GM12878 (cell line): ENCODE data around the gene DGCR8. TPM values are rescaled to one million over a fixed set of nuclear protein-coding genes. Genes with fewer than 3 reads are reported as not detected.

Experiments used
- ATAC-seq: fragments of 200-7000 bp; cut with Tn5 transposase; 3 replicates; pipeline ENCODE4 v1.9.1; 2020; ENCODE audit warnings: mild to moderate bottlenecking, moderate library complexity
- BruUV-seq: library from RNA; stranded (reverse); fragments of 400-500 nt; replicated peaks from 2 replicates; lab custom pipeline; 2021; lab: Mats Ljungman, UMichigan
- CTCF ChIA-PET: fragments of 300-600 bp; sonication (Branson Sonifier 250); formaldehyde crosslinking; extraction: SDS; loops from one replicate; lab custom pipeline; 2021; ENCODE audit warnings: inconsistent platforms; lab: Yijun Ruan, JAX
- POLR2A ChIA-PET: fragments of 350-600 bp; formaldehyde crosslinking; extraction: SDS; loops from one replicate; lab custom pipeline; 2021; ENCODE audit warnings: inconsistent platforms; lab: Charles Lee
- RAD21 ChIA-PET: fragments of 300-600 bp; sonication (Branson Sonifier 250); formaldehyde crosslinking; loops from one replicate; lab custom pipeline; 2023; ENCODE audit warnings: antibody characterized with exemption; ENCODE audit not compliant: unreplicated experiment; lab: Charles Lee
- SMC1A ChIA-PET: fragments of 300-600 bp; sonication (Branson Sonifier 250); formaldehyde crosslinking; loops from one replicate; lab custom pipeline; 2023; ENCODE audit not compliant: unreplicated experiment, uncharacterized antibody; lab: Charles Lee
- DNase-seq: peaks from one replicate; pipeline ENCODE4 v3.0.0-alpha.2; 2011; ENCODE audit warnings: low read depth, low spot score
- FAIRE-seq: peaks from 3 replicates; lab custom pipeline; 2011; peaks lifted over from hg19 to GRCh38; lab: Jason Lieb, UNC
- H2AFZ ChIP-seq: 2 replicates; pipeline ENCODE4 v1.6.0; 2011; ENCODE audit warnings: low read depth, low read length, control low read depth; ENCODE audit not compliant: control insufficient read depth
- H3K27ac ChIP-seq: 2 replicates; pipeline ENCODE4 v1.5.1; 2011; ENCODE audit warnings: control low read depth; ENCODE audit not compliant: control insufficient read depth, insufficient read depth
- H3K27me3 ChIP-seq, 2 experiments: replicated peaks in 1 of 2; 2 replicates each; pipeline versions ENCODE4 v1.6.0 to v1.6.1; 2011; ENCODE audit warnings: low read length in 1 of 2; ENCODE audit not compliant: control insufficient read depth in 2 of 2, insufficient read depth in 2 of 2
- H3K36me3 ChIP-seq, 2 experiments: 2 replicates each; pipeline ENCODE4 v1.5.1; 2011; ENCODE audit warnings: low read length in 1 of 2; ENCODE audit not compliant: control insufficient read depth in 2 of 2, insufficient read depth in 2 of 2
- H3K4me1 ChIP-seq: 2 replicates; pipeline ENCODE4 v1.6.1; 2011; ENCODE audit warnings: mild to moderate bottlenecking, low read length, moderate library complexity, mixed read lengths; ENCODE audit not compliant: control insufficient read depth, insufficient read depth
- H3K4me2 ChIP-seq: 2 replicates; pipeline ENCODE4 v1.6.0; 2011; ENCODE audit warnings: control low read depth; ENCODE audit not compliant: control insufficient read depth, insufficient read depth
- H3K4me3 ChIP-seq: fragments of 200-600 bp; sonication (generic); 2 replicates; pipeline ENCODE4 v1.5.1; 2016
- H3K79me2 ChIP-seq: 2 replicates; pipeline ENCODE4 v1.6.0; 2011; ENCODE audit warnings: low read length; ENCODE audit not compliant: control insufficient read depth, insufficient read depth
- H3K9ac ChIP-seq: 2 replicates; pipeline ENCODE4 v1.8.0; 2011; ENCODE audit warnings: low read length, control low read depth, mixed read lengths; ENCODE audit not compliant: control insufficient read depth, insufficient read depth
- H3K9me3 ChIP-seq: replicated peaks from 3 replicates; pipeline ENCODE4 v1.5.1; 2011; ENCODE audit warnings: mild to moderate bottlenecking, low read length; ENCODE audit not compliant: control insufficient read depth, insufficient read depth
- H4K20me1 ChIP-seq: 2 replicates; pipeline ENCODE4 v1.6.0; 2011; ENCODE audit not compliant: control insufficient read depth, insufficient read depth
- BCLAF1 ChIP-seq: fragments of 450-650 bp; IDR thresholded peaks from 2 replicates; pipeline ENCODE4 v1.6.1; 2017; ENCODE audit warnings: antibody characterized with exemption, mild to moderate bottlenecking, moderate library complexity
- ETV6 ChIP-seq, 2 experiments: fragments of 450-650 bp in 1 of 2; IDR thresholded peaks in 1 of 2; conservative IDR thresholded peaks in 1 of 2; 2 replicates each; pipeline ENCODE4 v1.6.1; 2014; ENCODE audit warnings: antibody characterized with exemption in 1 of 2, borderline replicate concordance in 1 of 2, low read depth in 1 of 2, mild to moderate bottlenecking in 1 of 2, moderate library complexity in 1 of 2
- MTA3 ChIP-seq: IDR thresholded peaks from 2 replicates; pipeline ENCODE4 v1.6.1; 2012; ENCODE audit warnings: low read length, inconsistent platforms, borderline replicate concordance
- NBN ChIP-seq: fragments of 450-650 bp; IDR thresholded peaks from 2 replicates; pipeline ENCODE4 v1.6.1; 2016
- NFIC ChIP-seq: IDR thresholded peaks from 2 replicates; pipeline ENCODE4 v1.6.1; 2012; ENCODE audit warnings: low read depth, mild to moderate bottlenecking, inconsistent platforms, low read length, moderate library complexity
- SKIL ChIP-seq: fragments of 450-650 bp; IDR thresholded peaks from 2 replicates; pipeline ENCODE4 v1.6.1; 2017; ENCODE audit warnings: mild to moderate bottlenecking, low read depth, inconsistent platforms; ENCODE audit not compliant: poor library complexity, severe bottlenecking
- TAF1 ChIP-seq: IDR thresholded peaks from 2 replicates; pipeline ENCODE4 v1.6.1; 2011; ENCODE audit warnings: mild to moderate bottlenecking, low read depth, low read length, borderline replicate concordance
- WRNIP1 ChIP-seq: IDR thresholded peaks from 2 replicates; pipeline ENCODE4 v1.6.1; 2011; ENCODE audit warnings: low read depth, low read length, improper control_type of control experiment, borderline replicate concordance
- WGBS: methylation state at CpG from one replicate; pipeline ENCODE4 v1.1.6; 2016; ENCODE audit warnings: low lambda C conversion rate; ENCODE audit not compliant: insufficient replicate concordance, insufficient coverage; ENCODE audit errors: missing lambda C conversion rate; 5-methylcytosine and 5-hydroxymethylcytosine counted together
- in situ Hi-C: fragments of 300-500 bp; cut with MboI; formaldehyde crosslinking; loops from 9 replicates; pipeline ENCODE4 v1.14.3; 2018; ENCODE audit warnings: mixed read lengths
- intact Hi-C: fragments of 100-400 bp; cut with micrococcal nuclease; formaldehyde crosslinking; loops from one replicate; pipeline ENCODE4 v1.14.2; 2022; ENCODE audit not compliant: unreplicated experiment
- polyA plus RNA-seq, 11 experiments: library from polyadenylated mRNA; depleted of rRNA in 4 of 11; unstranded in 6 of 11; stranded (reverse) in 5 of 11; fragments of >200 nt; fragmentation: Nextera tagmentation in 4 of 11; fragmentation: Illumina TruSeq in 1 of 11; extraction: Ambion mirVana in 4 of 11; extraction: Trizol in 1 of 11; gene quantifications; 1 replicate in 1 of 11; 2 replicates in 10 of 11; pipeline versions ENCODE4 v1.2.1 to v1.2.3, GENCODE V29; 2011 to 2016; ENCODE audit warnings: inconsistent platforms in 2 of 11, missing spikeins in 2 of 11, low read depth in 1 of 11
- total RNA-seq, 4 experiments: library from RNA; depleted of rRNA in 3 of 4; stranded (reverse); fragments of >200 nt in 3 of 4; fragmentation: Illumina TruSeq in 1 of 4; extraction: Trizol in 1 of 4; gene quantifications; 2 replicates each; pipeline versions ENCODE4 v1.2.1 to v1.2.3, GENCODE V29; 2013 to 2021

DGCR8 gene
- total and polyA plus RNA-seq, 10 of the 15 experiments (the other 5 are each of a cell fraction or from before 2014, with no cell fraction given), result 1.2 to 35.1 (median 17.2) TPM

- Histone ChIP-seq H4K20me1 (0 out of 2 replicates have a peak, but pooled peaks cover 2% of the 10 kb centered on the region), H3K79me2 (peaks cover 49% of the 10 kb centered on the region), H2AFZ (no peak overlapping the region), H3K9ac (peak overlapping the region; percentile 91; the same call in 1 of the 2 replicates), H3K36me3 (peaks cover 33 to 42% of the 10 kb centered on the region in 2 experiments), H3K4me3 (peak overlapping the region; percentile 83), H3K4me2 (no peak overlapping the region; the same call in 1 of the 2 replicates), H3K9me3 (no peaks in the 10 kb centered on the region), H3K27me3 (no peaks in the 10 kb centered on the region), H3K4me1 (peaks cover 29% of the 10 kb centered on the region), H3K27ac (no peak overlapping the region)
- ChIA-PET POLR2A (no interaction called here), SMC1A (no interaction called here), CTCF (no interaction called here), RAD21 (no interaction called here)
- in situ Hi-C loops (no loop called here), intact Hi-C loops (loop anchor here (5.0 kb wide), 1 partner anchor 142 kb away; no protein-coding TSS in a partner anchor)
- DNase-seq (no peak), FAIRE-seq (no peak), ATAC-seq (no peak)
- TF ChIP-seq SKIL, result no peak
- no peak for TF ChIP-seq TAF1
- TF ChIP-seq BCLAF1, result no peak
- no peak for TF ChIP-seq NFIC
- TF ChIP-seq MTA3, result no peak
- TF ChIP-seq ETV6 (conservative IDR thresholded peaks at IDR 0.05 in 1 of 2, IDR thresholded peaks at IDR 0.05 in 1 of 2; ENCODE audit: borderline replicate concordance in 1 of 2, low read depth in 1 of 2), result no peak
- TF ChIP-seq WRNIP1, result no peak
- TF ChIP-seq NBN, result no peak
- 96% methylated on average over 34 of the region's 36 CpGs for WGBS
- BruUV-seq, result no TSS peak
Measured at GRCh38 chr22:20114506-20115475, 34.8 kb downstream of the DGCR8 start.
